NOMO-1 treated with dmso at 0.1 percent for 144 hours (cell line): ENCODE results near the gene FGF14.
"Not testable (repeated sequence)": the region's sequence is repeated elsewhere in the genome, so short reads cannot be mapped to it uniquely, and the experiment has no call there.

Experiments
- DNase-seq: peaks from one replicate; lab custom pipeline; 2025; ENCODE audit not compliant: unreplicated experiment; lab: John Stamatoyannopoulos, UW

Gene FGF14

DNA sequence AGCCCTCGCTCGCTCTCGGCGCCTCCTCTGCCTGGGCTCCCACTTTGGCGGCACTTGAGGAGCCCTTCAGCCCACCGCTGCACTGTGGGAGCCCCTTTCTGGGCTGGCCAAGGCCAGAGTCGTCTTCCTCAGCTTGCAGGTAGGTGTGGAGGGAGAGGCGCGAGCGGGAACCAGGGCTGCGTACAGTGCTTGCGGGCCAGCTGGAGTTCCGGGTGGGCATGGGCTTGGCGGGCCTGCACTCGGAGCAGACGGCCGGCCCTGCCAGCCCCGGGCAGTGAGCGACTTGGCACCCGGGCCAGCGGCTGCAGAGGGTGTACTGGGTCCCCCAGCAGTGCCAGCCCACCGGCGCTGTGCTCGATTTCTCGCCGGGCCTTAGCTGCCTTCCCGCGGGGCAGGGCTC, 333.5 kb downstream of the FGF14 start:
- DNase-seq = not testable (repeated sequence)

DNA sequence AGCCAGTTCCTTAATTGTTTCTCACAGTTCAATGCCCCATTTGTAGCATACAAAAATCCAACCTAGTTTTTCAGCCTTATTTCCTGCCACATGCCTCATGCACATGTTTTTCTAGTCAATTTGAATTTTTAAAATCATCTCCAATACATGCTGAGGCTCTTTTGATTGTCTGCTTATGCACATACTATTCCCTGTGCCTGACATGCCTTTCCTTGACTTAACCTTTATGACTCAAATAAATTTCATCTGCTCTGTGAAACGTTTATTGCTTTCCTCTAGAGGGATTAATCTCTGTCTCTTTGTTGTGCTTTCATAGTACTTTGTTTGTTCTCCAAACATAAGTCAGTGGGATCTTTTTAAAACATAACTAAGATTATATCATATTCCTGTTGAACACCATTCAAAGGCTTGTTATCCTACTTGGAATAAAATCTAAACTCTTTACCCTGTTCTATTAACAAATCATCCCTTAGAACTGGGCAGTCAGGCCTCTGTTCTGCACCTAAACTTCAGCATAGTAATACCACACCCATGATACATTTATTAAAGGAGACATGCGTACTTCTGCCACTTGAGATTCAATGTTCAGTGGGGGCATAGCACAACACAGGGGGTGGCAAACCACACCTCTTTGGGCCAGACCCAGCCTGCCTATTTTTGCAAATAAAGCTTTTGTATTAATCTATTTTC, 346.6 kb downstream of the FGF14 start:
- no peak for DNase-seq

DNA sequence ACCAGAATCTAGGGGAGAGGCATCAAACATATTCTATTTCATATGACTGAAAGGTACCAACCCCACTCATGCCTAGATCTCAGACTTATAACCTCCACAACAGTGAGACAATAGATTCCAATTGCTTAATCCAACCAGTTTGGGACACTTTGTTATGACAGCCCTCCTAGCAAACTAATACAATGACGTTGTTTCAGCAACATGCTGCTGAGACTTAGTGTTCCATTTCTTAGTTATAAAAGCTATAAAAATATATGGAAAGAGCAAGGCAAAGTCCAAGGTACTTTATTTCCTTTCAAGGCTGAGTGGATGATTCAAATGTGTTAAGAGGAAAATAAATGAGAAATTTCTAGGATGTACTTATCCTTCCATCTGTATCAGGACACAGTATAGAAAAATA, 352.0 kb downstream of the FGF14 start:
- no peak for DNase-seq

DNA sequence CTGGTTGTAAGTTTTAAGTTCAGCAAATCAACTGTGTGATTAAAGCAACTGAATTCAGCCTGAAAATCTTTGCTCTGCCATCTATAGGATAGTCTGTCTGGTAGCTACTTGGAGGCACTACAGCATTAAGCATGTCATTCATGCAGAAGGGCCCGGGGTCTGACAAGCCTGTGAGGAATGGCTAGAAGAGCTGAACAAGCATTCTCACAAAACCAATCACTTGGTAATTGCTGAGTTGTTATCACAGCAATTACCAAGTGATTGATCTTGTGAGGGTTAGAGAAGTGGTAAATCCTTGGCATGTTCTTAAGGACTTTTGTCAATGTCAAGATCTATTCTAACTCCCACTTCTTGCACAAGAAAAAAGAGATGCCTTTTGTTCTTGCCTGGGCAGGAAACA, 356.1 kb downstream of the FGF14 start:
- DNase-seq = no peak

DNA sequence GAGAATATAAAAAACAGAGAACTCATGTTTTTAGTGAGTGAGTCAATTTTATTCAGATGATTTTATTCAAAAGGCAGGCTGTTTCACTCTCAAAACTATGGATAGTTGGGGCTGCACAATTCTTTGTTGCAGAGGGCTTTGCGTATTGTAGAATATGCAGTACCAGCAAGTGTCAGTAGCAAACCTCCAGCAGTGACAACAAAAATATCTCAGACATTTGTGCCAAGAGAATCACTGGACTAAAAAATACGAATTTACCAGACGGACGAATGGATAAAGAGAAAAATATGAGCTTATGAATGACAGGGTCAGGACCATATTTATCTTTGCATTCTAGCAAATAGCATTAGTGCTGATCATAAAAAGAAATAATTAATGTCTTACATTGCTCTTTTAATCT, 359.1 kb downstream of the FGF14 start:
- no peak for DNase-seq

DNA sequence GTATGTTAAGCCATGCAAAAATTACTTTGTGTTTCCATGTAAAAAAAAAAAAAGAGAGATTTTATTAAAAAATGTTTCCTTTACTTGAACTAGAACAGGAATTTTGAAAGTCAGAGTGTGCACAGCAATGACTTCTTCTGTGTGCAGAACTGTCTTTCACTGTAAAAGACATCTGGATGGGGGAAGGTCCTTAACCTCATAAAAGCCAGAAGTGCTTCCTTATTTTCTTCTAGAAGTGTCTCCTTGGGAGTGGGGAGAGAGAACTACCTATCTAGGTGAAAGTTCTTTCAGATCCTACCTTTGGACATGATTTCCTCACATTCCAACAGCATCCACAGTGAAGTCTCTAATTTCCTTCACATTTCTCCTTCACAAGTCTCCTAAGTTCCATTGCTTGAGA, 360.3 kb downstream of the FGF14 start:
- no peak for DNase-seq

DNA sequence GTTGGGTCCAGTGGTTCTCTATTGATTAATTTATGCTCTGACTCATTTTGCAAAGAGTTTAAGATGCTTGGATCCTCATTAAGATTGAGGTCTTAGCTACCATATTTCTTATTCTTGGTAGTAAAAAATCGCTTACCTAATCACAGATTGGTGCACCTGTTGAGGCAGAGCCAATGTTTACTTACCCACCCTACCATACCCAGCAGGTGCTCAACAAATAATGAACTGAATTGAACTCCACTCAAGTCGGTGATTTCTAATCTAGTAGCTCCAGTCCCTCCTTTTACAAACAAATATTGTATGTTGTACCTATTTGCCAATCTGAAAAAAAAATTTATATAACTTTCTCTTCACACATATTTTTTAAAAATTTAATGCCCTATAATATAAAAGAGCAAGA, 361.0 kb downstream of the FGF14 start:
- no peak for DNase-seq

DNA sequence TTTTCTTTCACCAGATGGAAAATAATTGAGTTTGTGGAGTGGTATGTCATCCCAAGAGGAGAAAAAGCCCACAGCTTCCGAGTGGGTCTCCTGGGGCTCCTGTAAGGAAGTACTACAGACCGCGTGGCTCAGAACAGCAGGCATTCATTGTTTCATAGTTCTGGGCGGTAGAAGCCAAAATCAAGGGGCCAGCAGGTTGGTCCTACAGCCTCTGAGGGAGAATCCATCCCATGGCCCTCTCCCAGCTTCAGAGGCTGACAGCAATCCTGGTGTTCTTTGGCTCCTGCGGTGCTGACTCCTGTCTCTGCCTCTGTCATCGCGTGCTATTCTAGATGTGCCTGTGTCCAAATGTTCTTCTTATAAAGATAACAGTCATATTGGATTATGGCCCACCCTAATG, 362.6 kb downstream of the FGF14 start:
- no peak for DNase-seq

DNA sequence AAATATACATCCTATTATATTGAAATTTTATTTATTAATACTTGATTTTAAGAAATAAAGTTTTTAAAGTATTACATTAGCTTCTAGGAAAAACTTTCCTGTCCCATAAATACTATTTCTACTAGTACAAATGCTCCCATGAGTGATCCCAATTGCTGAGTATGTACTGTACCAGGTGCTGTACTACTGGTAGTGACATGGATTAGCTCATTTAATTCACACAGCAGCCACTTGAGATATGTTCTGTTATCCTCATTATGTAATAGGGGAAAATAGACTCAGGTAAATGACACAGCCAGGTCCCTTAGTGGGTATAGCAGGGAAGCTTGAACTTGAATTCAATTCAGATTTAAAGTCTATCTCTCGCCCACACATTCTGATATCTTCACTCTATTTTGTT, 363.1 kb downstream of the FGF14 start:
- no peak for DNase-seq

DNA sequence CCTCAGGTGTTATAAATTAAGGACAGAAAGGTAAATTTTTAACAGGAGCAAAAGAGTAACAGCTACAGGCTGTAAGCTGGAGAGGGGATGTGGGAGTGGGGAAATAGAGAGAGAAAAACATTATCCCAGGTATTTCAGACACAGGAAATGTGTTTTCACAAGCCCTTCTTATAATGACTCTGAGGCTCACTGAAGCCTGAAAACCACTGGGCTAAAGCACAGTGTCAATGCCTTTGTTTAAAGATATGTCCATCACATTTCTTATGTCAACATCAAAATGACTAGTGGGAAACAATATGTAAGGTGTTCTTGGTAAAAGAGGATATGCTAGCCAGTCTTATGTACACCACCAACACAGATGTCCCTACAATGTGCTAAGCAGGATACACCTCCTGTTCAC, 365.9 kb downstream of the FGF14 start:
- DNase-seq = no peak

DNA sequence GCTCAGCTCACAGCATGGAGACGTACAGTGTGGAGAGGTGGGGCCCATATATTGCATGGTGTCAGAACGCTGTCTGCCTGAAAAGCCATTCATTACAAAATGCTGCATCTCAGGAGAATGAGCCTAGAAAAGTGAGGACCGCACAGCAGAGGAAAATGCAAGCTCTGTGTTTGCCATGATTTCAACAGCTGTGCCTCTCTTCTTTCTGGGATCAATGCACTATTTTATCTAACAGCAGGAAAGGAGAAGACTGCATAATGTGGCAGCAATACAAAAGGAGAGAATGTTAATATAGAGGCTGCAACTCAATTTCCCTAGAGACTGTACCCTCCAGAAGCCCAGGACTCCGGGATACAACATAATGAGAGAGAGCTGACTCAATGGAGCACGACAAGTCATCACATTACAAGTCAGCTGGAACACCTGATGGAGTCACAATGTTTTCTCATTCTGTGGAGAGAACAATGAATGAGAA, 368.0 kb downstream of the FGF14 start:
- DNase-seq = no peak

DNA sequence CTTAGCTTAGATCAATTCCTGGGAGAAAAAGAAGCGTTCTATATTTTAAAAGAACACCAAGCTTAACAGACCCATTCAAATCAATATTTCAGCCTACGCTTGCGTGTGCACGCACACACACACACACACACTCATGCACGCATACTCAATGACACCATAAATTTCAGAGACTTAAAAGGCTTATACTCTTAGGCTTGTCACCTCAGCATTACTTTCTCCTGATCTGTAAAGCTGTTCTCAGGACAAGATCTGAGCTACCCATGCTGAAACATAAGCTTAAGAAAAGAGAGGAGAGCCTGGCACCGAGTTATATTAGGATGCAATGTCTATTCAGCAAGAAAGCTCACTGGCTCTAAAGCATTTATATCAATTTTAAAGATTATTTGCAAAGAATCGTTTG, 368.5 kb downstream of the FGF14 start:
- no peak for DNase-seq

DNA sequence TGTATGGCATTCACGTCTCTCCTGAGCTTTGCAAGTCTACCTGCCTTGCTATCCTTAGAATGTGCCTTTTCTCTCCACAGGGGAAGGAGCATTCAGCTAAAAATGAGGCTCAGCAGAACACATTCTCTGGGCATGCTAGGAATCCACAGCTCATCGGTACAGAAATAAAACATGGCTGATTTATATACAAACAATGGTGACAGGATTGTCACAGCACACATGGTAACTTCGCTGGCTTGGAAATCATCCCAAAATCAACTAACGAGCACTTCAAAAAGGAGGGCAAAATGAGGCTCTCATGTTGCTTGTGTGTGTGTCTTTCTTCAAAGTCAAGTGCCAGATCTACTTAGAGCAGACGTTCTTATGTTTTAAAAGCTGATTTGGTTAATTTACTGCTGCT, 373.0 kb downstream of the FGF14 start:
- no peak for DNase-seq

DNA sequence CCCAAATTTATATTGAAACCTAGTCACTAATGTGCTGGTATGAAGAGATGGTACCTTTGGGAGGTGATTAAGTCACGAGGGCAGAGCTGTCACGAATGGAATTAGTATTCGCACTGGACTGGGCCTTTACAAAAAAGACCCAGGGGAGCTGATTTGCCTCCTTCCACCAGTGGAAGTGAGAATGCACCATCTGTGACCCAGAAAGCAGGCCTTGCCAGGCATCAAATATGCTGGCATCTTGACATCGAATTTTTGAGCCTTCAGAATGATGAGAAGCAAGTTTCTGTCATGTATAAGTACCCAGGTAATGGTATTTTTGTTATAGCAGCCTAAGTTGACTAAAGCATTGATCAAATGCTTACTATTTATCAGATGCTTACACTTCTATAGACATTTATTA, 373.6 kb downstream of the FGF14 start:
- no peak for DNase-seq

DNA sequence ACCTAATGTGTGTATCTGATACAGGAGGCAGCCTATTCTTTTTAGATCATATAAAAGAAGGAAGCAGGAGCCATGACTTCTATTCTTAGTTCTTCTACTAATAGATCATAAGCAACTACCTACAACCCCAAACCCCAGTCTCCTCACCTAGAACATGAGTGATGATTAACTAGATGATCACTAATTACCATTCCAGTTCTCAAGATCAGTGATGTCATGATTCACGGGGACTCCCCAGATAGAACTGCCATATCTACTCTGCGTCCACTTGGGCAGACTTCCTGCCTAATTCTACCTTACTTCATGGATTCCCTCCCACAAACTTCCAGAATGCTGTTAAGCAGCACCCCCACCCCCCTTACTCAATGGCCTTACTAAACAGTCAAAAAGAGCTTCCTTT, 380.1 kb downstream of the FGF14 start:
- DNase-seq = no peak

DNA sequence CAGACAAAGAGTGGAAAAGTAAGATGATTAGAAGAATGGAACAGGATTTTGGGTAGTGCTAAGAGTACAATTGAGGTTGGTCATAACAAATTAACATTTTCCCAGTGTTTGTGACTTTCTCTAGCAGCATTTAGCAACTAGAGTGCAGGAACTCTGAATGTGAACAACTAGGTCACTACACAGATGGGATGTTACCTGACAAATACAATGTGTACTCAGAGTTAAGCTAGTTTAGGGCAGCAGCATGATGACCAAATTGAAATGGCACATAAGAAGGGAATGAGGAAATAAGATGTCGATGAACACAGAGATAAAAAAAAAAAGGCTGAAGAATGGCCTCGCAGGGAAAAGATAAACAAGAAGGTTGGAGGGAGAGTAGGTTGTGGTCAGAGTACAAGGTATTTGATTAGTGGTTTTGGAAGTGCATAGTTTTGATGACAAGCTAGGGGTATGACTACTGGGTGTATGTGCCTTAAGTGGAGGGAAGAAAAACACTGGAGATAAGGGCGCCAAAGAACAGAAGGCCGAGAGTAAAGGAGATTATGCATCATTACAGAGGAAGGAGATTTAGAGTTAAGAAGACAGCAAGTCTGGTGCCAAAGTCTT, 381.1 kb downstream of the FGF14 start:
- DNase-seq = no peak

DNA sequence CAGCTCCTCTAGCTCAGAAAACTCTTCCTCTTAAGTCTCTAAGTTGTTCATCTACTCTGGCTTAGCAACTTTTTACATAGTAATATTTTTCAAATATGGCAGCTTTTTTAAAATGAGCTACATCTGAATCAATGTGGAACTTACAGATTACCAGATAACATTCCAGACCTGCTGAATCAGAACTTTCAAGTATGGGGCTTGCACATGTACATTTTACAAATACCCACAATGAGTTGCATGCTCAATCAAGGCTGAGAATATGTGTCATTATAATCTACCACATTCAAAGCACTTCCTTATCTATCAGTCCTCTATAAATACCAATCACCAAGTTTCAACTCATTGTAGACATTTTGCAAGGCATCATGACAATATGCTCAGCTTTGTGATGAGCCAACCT, 383.1 kb downstream of the FGF14 start:
- no peak for DNase-seq

DNA sequence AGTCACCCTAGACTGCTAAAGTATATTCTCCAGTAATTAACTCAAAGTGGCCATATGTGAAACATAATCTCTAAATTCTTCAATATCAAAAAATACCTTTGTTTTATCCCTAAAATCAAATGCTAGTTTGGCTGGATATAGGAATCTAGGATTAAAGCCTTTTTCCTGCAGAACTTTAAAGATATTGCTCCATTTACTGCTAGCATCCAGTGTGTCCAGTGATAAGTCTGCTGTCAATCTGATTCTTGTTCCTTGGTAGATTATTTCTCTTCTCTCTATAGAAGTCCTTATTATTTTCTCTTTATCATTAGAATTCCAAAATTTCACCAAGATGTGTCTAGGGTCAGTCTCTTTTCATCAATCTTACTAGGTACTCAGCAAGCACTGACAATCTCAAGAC, 384.6 kb downstream of the FGF14 start:
- no peak for DNase-seq

DNA sequence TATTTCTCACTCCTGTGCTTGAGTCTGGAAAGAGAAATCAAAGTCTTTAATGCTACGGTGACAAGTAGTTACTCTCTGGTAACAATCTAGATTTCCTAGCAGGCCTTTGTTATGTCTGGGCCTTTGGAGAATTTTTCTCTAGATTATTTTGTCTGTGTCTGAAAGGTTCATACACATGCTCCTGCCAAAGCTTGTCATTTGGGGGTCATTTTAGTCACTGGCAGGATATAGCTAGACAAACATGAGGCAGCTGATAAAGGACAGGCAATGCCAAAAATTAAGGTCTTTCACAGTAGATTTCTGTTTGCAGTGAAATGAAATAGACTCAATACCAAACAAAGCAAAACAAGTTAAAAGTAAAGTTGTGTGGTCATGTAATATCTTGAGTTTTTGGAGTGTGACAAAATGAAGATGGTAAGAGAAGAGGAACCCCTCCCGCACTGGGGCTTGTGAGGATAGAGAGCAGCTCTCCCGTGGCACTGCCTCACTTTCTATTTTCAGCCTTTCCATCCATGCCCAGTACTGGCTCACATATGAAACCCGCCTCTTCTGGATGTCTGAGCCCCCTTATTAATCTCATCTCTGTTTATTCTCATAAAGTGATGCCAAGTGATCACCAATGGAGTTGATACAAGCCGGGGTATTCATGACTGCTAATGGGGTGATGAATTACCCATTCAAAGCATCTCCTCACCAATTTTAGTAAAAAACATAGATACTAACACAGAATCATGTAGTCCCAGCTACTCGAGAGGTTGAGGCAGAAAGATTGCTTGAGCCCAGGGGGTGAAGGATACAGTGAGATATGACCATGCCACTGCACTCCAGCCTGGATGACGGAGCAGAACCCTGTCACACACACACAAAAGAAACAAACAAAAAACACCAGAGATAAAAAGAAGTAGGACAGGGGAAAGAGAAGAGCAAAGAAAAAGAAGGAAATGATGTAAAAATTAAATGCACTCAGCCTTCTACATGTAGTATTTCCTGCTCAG, 389.3 kb downstream of the FGF14 start:
- DNase-seq = no peak

DNA sequence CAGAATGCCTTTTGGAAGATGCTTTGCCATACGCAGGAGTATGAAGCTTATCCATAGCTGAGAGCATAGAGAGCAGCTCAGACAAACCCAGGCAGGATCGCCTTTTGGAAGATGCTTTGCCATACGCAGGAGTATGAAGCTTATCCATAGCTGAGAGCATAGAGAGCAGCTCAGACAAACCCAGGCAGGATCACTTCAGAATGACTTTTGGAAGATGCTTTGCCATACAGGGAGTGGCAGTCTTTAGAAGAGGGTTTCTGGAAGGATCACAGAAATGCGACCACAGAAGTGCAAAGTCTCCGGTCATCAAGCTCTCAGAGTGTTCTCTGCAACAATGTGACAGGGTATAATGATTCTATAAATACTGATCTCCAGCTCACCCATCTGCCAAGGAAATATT, 390.4 kb downstream of the FGF14 start:
- DNase-seq = not testable (repeated sequence)

DNA sequence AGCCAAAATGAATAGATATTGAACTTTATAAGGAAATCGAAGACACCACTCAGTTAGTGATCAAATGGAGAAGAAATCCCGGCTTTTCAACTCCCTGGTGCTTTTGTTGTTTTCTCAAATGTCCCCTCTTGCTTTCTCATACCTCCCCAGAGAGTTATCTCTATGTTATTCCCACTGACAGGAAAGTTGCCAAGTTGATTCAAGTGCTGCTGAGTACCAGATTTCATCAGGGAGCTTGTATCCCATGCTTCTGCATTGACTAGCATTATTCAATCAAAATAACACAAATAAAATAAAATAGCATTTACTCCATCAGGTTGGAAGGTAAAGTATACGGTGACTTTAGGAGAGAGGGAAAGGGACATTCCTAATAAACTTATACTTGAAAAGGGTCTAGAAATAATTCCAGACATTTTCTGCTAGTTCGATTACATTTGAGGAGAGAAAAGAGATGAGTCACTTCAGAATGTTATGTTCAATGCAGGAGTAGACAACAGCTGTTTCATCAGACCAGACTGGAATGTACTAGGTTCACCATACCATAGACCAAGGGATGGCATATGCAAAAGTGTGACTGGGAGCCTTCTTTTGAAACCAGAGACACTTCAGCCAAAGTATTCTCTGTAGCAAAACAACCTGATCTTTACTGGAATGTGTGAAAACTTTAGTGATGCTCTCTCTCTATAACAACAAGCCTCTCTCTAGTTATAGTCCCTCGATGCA, 397.8 kb downstream of the FGF14 start:
- no peak for DNase-seq
